ENCODE measurements around the gene BTF3L4. TPM values are rescaled to one million over a fixed set of nuclear protein-coding genes. Genes with fewer than 3 reads are reported as not detected.

BTF3L4 gene
- total RNA-seq, 1 experiment from 2014 or later = 86.6 TPM

DNA sequence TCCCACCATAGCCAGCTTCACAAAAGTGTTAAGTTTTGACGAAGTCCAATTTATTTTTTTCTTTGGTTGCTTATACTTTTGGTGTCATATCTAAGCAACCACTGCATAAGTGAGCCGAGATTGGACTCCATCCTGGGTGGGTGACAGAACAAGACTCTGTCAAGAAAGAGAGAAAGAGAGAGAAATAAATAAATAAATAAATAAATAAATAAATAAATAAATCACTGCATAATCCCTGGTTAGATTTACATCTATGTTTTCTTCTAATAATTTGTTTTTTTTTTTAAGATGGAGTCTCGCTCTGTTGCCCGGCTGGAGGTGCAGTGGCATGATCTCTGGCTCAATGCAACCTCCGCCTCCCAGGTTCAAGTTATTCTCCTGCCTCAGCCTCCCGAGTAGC is 67.5 kb downstream of the BTF3L4 start:
- no peak for DNase-seq (ENCODE audit: low read depth)

DNA sequence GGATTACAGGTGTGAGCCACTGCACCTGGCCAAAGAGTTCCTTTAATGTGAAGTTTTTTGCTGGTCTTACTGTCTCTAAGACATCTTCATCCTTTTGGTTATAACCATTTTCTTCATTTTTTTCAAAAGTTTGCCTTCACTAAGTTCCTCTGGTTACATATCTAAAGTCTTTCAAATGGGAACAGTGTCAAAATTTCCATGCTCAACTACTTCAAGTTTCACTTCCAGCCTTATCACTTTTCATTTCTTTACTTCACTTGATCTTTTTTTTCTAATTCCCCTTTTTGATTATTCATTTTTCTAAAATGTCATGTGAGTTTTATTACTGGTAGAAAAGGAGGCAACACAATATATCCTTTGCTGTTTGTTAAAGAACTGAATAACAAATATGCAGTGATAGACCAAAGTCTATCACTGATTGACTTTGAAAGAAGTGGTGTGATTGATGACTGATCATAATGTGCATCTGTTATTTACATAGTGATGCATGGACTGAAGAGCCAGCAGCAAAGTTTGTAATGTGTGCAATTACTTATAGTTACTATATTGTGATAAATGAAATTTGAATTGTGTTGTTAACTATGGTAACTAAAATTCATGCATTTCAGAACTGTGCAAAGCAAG is 69.8 kb downstream of the BTF3L4 start:
- DNase-seq (ENCODE audit: low read depth) = no peak

DNA sequence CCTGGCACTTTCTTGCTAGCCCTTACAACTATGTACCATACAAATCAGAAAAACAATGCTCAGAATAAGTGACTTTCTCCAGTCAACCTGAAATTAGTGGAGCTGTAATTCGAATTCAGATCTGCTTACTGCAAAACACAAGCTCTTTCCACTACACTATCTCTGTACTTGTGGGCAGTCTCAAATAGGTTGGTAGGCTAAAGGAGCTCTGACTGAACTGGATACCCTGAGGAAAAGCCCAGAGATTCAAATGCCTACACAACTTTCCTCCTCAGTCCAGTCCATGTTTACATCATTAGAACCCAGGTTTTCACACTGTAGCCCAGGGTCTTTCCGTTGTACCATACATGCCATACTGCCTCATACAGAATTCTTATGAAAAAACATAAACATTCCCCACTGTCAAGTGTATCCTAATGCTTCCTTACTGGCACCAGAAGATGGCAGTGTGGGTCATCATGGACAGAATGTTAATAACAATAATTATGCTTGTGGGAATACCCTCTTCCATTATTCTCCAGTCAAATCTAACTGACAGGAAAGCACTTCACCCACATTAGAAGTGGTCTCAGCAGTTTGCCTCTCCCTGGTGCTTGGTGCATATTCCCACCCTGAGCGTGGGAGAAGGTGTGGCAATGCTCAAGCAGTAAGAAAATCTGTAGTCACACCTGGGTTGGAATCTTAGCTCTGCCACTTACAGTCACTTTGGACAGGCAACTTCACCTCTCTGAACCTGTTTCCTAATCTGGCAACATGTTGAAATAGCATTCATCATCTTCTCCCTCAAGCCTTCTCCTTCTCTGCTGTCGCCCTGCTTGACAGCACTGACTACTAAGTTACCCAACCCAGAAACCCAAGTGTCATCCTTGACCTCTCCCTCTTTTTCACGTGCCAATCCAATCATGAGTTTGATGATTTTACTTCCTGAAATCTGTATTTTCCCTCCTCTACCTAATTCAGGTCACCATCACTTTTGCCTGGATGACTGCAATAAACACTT is 71.4 kb downstream of the BTF3L4 start:
- DNase-seq (ENCODE audit: low read depth) = peak; percentile 57

DNA sequence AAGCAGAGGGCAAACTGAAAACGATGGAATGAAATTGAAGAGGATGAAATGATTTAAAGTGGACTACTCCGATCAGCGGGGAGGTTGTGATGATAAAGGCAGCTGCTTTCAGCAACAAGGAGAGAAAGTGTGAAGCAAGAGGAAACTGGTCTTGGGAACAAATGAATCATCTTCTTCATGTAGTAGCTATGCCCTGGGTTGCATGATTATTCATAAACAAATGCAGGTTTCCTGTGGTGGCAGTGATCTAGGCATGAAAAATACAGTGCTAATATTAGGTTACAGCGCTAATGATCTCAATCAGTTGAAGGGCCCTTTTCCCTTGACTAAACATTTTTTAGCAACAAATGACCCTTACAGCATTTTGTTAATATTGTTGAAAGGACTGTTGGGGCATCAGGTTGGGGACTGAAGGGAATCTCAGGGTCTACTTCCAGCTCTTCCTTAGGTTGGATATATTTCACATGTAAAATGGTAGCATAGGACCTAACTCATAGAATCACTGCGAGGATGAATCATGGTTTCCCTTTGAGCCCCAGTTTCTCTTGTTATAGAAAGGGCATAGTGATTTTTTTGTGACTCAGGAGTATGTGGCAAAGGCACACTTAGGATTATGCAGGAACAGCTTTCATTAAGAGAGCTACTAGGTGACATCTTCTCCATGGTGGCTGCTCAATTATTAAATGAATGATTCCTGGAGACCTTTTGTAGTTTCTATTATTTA is 83.9 kb downstream of the BTF3L4 start:
- peak; percentile 69 for DNase-seq (ENCODE audit: low read depth)

Other genes with a start within 250 kb of the BTF3L4 start
- gene NRDC, start 177.6 kb upstream of the BTF3L4 start, total RNA-seq (2014; rRNA removed; shearing (Covaris generic)) = 62.5 and 71.9 TPM in 2 replicates
- 5.5 and 5.6 TPM in 2 replicates for gene RAB3B, start 65.6 kb upstream of the BTF3L4 start, total RNA-seq (2014; rRNA removed; shearing (Covaris generic))
- gene KTI12, start 22.5 kb upstream of the BTF3L4 start, total RNA-seq (2014; rRNA removed; shearing (Covaris generic)) = 12.4 and 15.0 TPM in 2 replicates
- gene TXNDC12, start 1.1 kb upstream of the BTF3L4 start, total RNA-seq (2014; rRNA removed; shearing (Covaris generic)) = 59.7 and 66.2 TPM in 2 replicates
- gene ZFYVE9, start 85.8 kb downstream of the BTF3L4 start, total RNA-seq (2014; rRNA removed; shearing (Covaris generic)) = 13.6 and 13.8 TPM in 2 replicates